ENCODE measurements around the gene SHC2.

The SHC2 gene

GRCh38 chr19:442085-442484 is 18.7 kb downstream of the SHC2 start:
- DNase-seq (ENCODE audit: low read depth), result no peak
- TF ChIP-seq, protein P1, sequence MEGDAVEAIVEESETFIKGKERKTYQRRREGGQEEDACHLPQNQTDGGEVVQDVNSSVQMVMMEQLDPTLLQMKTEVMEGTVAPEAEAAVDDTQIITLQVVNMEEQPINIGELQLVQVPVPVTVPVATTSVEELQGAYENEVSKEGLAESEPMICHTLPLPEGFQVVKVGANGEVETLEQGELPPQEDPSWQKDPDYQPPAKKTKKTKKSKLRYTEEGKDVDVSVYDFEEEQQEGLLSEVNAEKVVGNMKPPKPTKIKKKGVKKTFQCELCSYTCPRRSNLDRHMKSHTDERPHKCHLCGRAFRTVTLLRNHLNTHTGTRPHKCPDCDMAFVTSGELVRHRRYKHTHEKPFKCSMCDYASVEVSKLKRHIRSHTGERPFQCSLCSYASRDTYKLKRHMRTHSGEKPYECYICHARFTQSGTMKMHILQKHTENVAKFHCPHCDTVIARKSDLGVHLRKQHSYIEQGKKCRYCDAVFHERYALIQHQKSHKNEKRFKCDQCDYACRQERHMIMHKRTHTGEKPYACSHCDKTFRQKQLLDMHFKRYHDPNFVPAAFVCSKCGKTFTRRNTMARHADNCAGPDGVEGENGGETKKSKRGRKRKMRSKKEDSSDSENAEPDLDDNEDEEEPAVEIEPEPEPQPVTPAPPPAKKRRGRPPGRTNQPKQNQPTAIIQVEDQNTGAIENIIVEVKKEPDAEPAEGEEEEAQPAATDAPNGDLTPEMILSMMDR (IDR thresholded peaks at IDR 0.05; ENCODE audit: insufficient read depth, low read depth, low read length, missing control alignments), result no peak
- no peak overlapping the region for H3K4me3 ChIP-seq (ENCODE audit: low read depth, low read length)

DNA sequence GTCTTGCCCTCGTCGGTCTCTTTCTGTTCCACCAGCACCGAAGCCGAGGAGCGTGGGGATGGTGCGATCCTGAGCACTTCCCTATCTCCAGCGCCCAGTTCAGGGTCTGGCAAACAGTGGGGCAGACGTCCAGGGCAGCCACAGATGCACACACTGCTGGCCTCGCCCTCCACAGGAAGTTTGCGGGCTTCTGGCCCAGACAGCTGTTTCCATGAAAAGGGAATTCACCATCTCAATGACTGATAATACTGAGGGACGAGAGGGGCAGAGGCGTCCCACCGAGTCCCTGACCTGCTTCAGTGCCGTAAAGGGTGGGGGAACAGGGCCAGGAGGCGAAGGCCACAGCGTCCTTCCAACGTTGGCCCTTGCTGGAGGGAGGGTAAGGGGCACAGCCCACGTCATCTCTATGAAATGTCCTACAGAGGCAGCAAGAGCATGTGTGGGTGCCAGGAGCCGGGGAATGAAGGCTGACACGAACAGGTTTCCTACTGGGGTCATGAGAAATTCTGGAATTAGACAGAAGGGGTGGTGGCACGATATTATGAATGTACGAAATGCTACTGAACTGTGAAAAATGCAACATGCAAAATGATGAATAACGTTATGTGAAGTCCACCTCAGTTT is 19.5 kb downstream of the SHC2 start:
- no peak for DNase-seq (ENCODE audit: low read depth)
- no peak overlapping the region for H3K4me3 ChIP-seq (ENCODE audit: low read depth, low read length)
- TF ChIP-seq, protein P1 (IDR thresholded peaks at IDR 0.05; ENCODE audit: insufficient read depth, low read depth, low read length, missing control alignments), result no peak

- H3K4me3 ChIP-seq (ENCODE audit: low read depth, low read length), result no peak overlapping the region
- TF ChIP-seq, protein P1 (IDR thresholded peaks at IDR 0.05; ENCODE audit: insufficient read depth, low read depth, low read length, missing control alignments), result no peak
- DNase-seq (ENCODE audit: low read depth), result no peak
Observed at GRCh38 chr19:440391-441212, 20.2 kb downstream of the SHC2 start.

GRCh38 chr19:439167-439900 is 21.5 kb downstream of the SHC2 start:
- TF ChIP-seq, protein P1 (IDR thresholded peaks at IDR 0.05; ENCODE audit: insufficient read depth, low read depth, low read length, missing control alignments), result no peak
- H3K4me3 ChIP-seq (ENCODE audit: low read depth, low read length), result no peak overlapping the region
- DNase-seq (ENCODE audit: low read depth), result no peak

DNA sequence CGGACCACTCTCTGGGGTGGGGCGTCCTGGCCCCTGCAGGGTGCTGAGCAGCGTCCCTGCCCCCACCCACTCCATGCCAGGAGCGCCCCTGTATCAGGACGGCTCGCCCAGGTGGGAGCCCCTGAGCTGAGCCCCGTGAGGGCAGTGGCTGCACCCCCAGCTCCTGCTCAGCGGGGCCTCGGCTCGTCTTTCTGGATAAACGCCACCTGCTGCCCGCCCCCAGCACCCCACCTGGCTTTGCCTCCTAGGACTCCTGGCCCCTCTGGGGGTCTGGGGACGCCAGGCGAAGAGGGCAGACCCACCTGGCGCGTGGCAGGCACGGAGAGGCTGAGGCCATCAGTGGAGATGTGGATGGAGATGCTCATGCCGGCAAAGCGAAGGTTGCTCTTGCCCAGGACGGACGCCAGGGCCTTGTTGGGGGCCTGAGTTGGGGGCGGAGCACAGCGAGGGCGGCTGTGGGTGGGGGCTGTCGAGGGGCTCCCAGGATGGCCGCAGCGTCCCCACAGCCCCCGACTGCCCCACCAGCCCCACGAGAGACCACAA is 22.3 kb downstream of the SHC2 start:
- no peak overlapping the region for H3K4me3 ChIP-seq (ENCODE audit: low read depth, low read length)
- DNase-seq (ENCODE audit: low read depth), result no peak
- TF ChIP-seq, protein P1 (IDR thresholded peaks at IDR 0.05; ENCODE audit: insufficient read depth, low read depth, low read length, missing control alignments), result no peak

- H3K4me3 ChIP-seq (ENCODE audit: low read depth, low read length), result no peak overlapping the region
- DNase-seq (ENCODE audit: low read depth), result no peak
- TF ChIP-seq, protein P1 (IDR thresholded peaks at IDR 0.05; ENCODE audit: insufficient read depth, low read depth, low read length, missing control alignments), result no peak
Observed at GRCh38 chr19:437041-437440, 23.8 kb downstream of the SHC2 start.

Measured in GM12865 (cell line).